Activated naive CD4-positive, alpha-beta T cell (primary cell): ENCODE data around the gene KDM4B.
A peak's percentile ranks its signal among the peaks of the same experiment; 100 is the strongest.

ENCODE experiments used
- DNase-seq, 4 experiments: peaks; one replicate each; lab custom pipeline; 2025; lab: John Stamatoyannopoulos, UW

KDM4B gene

DNA sequence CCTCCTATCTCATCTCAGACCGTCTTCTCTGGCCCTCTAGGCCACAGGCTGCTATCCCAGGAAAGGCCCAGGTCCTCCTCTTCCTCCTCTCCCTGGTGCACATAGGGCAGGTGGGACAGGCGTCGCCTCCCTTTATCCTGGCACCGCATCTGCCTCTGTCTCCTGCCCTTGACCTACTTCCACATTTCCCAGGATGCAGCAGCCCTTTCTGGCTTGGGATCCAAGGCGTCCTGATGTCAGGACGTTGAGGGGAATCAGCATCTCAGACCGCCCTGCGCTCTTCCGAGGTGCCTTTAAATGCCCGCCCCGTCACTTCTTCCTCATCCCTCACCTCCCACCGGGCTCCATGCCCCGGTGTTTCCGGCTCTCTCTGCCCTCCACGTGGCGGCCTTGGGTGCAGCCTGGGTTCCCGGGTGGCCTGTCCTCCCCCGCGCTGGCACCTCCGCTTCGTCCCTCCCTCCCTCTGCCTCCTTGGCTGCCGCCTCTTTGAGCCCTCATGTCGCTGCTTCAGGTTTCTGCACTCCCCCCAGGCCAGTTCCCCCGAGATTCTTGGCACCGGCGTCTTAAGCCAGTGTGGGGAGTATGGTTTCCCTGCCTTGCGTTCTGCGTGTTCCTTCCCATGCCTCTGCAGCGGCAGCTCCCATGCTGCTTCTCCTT, 66.3 kb downstream of the KDM4B start:
- no peak for DNase-seq

GRCh38 chr19:5035793-5036697, 67.1 kb downstream of the KDM4B start:
- DNase-seq = no peak

- DNase-seq = no peak
Measured at GRCh38 chr19:5036698-5037563, 68.0 kb downstream of the KDM4B start.

DNA sequence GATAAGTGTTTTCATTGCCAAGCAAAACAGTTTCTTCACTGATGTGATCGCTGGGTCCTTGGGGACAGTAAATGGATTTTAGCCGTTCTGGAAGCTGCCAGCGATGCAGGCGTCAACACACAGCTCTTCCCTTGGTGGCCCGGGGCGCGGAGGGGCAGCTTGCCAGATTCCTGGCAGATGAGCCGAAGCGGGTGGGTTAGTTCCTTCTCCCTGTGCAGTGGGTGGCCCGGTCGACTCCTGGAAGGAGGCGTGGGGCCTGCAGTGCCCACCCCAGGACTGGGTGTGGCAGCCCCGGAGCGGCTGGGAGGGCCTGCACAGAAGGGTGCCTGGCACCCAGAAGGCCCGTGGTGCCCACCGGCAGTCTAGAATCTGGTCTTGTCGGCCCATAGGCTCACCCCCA, 69.0 kb downstream of the KDM4B start:
- DNase-seq = no peak

DNA sequence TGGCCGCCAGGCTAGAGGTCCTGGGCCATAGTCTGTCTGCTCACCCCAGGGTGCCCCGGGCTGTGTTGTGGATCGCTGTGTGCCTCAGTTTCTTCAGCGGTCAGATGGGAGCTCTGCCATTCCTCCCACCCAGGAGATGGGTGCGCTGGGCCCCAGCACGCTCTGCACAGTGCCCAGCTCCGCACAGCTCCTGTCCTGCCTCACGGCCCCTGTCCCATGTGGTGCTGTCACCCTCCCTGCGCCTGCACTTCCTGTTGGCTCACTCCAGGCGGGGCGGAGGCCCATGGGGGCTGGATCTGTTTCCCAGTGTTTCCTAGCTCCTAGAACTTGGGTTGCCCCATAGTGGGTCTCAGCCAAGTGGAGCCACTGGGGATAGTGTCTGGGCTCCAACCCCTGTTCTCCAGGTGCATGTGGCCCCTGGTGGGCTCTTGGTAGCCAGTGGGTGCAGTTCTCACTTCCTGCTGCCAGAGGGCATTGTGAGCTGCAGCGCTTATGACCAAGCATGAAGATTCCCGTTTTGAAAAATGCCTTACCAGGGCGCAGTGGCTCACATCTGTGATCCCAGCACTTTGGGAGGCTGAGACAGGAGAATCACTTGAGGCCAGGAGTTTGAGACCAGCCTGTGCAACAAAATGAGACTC, 69.8 kb downstream of the KDM4B start:
- no peak for DNase-seq

DNA sequence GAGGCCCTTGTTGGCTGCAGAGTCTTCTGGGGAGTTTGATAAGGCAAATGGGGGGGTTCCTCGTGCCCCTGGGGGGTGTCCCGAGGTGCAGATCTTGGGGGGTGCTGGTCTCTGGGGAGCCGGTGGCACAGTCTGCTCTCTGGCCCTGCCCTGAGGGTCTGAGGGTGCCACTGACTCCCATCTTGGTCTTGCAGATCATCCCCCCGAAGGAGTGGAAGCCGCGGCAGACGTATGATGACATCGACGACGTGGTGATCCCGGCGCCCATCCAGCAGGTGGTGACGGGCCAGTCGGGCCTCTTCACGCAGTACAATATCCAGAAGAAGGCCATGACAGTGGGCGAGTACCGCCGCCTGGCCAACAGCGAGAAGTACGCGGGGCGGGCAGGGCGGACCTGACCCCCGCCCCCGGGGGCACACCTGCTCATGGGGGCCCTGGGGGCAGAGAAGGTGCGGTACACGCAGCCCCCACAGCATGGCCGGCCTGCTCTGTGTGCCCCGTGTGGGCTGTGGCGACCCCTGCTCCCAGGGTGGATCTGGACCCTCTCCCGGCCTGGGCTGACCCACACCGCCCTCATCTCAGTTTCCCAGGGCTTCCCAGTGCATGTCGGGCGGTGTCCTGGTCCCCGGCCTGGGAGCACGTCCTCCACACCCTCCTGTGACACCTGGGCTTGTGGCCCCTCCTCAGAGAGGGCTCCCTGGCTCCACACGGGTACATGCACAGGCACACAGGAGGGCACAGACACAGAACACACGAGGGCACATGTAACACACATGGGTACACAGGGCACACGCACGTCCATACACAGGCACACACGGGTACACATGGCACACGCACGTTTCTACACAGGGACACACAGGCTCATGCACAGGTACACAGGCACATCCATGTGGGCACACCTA, 71.0 kb downstream of the KDM4B start:
- DNase-seq = no peak

DNA sequence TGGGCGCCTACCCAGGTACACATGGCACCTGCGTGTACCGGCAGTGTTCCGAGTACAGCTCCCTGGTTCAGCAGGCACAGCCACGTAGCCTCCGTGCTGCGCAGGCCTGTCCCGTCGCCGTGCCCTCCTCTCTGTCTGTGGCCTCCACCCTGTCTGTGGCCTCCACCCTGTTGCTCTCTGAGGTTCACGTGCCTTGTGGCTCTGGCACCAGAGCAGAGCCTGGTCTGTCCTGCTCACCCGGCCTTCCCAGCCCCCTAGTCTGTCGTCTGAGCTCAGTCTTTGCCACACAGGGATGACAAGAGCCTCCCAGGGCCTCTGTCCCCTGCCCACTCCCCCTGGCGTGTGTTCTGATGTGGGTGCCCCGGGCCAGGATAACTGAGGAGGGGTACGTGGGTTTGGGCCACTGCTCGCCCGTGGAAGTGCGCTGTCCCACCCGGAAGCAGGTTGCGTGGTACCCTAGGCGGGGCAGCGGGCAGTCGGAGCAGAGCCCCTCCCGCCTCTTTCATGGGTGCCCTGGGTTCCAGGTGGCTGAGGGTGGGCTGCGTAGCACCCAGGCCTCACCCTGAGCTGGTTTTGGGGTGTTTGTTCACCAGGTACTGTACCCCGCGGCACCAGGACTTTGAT, 71.7 kb downstream of the KDM4B start:
- DNase-seq = no peak

GRCh38 chr19:5041168-5041912, 72.4 kb downstream of the KDM4B start:
- no peak for DNase-seq

GRCh38 chr19:5041913-5042187, 72.9 kb downstream of the KDM4B start:
- DNase-seq = no peak

DNA sequence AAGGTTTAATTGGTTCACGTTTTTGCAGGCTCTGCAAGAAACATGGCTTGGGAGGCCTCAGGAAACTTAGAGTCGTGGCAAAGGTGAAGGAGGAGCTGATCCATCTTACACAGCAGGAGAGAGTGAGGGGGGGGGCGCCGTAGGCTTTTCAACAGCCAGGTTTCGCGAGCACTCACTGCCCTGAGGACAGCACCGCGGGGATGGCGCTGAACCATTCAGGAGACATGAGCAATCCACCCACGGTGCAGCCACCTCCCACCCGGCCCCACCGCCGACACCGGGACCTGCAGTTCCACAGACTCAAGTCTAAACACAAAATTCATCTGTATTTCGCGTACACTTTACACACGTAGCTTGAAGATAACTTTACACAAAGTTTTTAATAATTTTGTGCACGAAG, 73.6 kb downstream of the KDM4B start:
- DNase-seq = no peak

DNA sequence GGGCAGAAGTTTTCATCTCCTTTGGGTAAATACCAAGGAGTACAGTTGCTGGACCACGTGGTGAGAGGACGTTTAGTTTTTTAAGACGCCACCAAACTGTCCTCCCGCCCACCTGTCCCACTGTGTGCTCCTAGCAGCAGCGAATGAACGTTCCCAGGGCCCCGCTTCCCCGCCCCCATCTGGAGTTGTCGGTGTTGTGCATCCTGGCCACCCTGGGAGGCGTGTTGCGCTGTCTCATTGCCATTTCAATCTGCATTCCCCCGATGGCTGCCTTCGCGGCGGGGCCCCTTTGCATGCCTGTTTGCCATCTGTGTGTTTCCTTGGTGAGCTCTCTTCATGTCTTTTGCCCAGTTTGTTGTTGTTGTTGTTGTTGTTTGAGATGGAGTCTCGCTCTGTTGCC, 76.1 kb downstream of the KDM4B start:
- DNase-seq = no peak

GRCh38 chr19:5045956-5046338, 77.0 kb downstream of the KDM4B start:
- DNase-seq = no peak

DNA sequence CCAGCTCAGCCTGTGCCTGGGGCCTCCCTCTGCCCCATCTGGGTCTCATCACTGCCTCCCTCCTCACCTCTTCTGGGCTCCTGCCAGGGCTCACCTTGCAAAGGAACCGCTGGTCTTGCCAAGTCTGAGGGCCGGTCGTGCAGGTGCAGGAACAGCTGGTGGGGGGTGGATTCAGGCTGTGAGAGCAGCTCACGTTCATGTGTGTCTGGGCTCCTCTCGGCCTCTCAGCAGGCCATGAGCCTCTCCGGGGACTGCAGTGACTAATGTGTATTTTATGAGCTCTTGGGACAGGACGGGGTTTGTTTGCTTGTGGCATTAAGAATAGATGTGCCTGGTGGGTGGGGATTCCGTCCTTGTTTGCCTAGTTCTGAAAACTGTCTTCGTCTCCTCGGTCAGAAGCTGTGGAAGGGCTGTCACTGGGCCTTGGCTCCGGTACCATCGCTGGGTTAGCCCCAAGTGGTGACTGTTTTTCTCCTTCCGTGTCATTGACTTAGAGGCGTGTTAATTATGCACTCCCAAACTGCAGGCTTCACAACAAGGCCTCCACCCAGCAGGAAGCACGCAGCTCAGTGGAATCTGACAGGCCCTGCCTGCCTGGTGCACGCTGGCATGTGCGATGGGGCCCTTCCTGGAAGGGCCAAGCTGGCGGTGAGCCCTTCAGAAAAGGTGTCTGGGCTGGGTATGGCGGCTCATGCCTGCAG, 77.6 kb downstream of the KDM4B start:
- DNase-seq = no peak

DNA sequence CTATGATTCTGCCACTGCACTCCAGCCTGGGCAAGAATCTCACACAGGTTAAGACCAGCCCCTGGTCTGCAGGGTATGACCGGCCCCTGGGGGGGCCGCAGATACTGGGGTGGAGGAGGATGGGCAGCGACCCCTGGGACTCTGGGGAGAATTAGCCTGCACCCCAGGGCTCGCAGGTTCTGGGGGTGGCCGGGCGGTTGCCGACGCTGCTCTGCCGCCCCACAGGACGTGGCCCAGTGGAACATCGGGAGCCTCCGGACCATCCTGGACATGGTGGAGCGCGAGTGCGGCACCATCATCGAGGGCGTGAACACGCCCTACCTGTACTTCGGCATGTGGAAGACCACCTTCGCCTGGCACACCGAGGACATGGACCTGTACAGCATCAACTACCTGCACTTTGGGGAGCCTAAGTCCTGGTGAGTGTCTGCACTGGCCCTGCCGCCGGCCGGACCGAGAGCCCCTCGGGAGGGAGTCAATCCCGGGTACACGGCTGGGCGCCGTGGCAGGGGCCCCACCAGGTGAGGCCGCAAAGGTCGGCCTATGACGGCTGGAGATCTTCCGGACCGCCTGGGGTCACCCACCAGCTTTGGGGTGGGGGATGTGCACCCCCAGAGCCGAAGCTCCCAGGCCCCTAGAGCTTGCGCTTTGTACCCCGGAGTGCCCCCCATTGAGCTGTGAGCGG, 78.5 kb downstream of the KDM4B start:
- no peak for DNase-seq

DNA sequence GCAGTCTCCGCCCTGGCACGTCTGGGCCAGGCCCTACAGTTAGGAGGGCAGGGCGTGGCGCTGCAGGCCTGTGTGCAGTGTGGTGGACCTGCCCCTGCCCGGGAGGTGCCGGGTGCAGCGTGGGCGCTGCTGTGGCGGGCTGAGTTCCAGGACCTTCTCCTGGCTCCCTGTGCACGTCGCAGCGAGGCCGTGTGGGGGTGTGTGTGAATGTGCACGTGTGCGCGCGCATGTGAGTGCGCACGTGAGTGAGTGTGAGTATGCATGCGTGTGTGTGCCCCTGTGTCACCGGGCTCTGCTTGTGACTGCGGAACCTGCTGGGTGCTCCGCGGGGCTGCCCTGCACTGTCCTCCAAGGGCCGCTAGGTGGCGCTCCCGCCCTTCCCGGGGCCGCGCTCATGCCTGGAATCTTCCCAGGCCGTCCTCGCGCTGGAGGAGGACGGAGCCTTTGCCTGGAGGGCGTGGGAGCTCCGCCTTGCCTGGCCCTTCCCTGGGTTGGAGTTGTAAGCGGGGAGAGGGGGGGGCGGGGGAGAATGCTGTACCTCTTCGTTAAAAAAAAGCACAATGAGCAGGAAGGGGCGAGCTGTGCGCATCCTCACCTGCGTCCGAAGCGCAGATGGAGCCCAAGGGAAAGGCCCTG, 79.3 kb downstream of the KDM4B start:
- DNase-seq = peak; percentile 14 to 52 (median 31)

GRCh38 chr19:5048727-5049553, 80.0 kb downstream of the KDM4B start:
- DNase-seq = no peak

GRCh38 chr19:5049561-5049960, 80.6 kb downstream of the KDM4B start:
- no peak for DNase-seq
